Activated CD8-positive, alpha-beta memory T cell treated with anti-CD3 and anti-CD28 coated beads, Interleukin-2, amount 50 U/mL, for 48 hours (primary cell): Measurements from ENCODE around the gene DIS3L.
"Not testable (repeated sequence)": the region's sequence is repeated elsewhere in the genome, so short reads cannot be mapped to it uniquely, and the experiment has no call there.

ENCODE experiments used
- DNase-seq: peaks from one replicate; pipeline ENCODE4 v3.0.0-alpha.2; 2020

Gene DIS3L

GRCh38 chr15:66278056-66278455, 15.3 kb upstream of the DIS3L start:
- DNase-seq = no peak

DNA sequence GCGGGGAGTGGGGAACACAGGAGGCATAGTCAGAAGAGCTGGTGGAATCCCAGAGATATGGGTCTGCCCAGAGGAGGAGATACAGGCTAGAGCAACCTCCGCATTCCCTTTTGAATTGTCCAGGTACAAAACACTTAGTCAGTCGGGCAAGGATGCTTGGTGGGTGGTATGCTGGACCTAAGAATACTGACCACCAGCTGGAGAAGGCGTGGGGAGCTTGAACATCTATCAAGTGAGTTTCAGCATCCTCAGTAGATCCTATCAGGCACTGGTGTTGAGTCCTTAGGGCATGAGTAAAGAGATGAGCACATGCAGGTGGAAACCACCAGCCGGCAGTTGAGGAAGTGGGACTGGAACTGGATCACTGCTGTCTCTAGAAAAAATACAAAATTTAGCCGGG, 14.7 kb upstream of the DIS3L start:
- no peak for DNase-seq

DNA sequence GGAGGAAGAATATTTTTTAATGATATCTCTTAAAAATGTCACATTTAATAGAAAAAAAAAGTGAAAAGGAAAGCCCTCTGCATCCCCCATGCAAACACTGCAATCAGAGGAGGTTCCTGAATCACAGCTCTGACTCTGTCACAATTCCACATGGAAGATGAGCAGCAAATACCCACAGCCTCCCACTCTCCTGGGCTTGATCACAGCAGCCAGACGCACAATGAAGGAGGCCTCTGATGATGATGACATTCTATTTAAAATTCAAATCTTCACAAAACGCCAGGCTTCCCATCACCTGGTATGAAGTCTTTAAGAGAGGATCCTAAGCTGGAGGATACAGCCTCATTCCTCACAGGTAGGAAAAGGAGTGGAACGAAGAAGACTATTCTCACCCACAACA, 9.1 kb upstream of the DIS3L start:
- DNase-seq = no peak

GRCh38 chr15:66285533-66286280, 7.7 kb upstream of the DIS3L start:
- no peak for DNase-seq

GRCh38 chr15:66287461-66288057, 5.8 kb upstream of the DIS3L start:
- no peak for DNase-seq

- no peak for DNase-seq
Measured at GRCh38 chr15:66288093-66288492, 5.3 kb upstream of the DIS3L start.

GRCh38 chr15:66288551-66289185, 4.7 kb upstream of the DIS3L start:
- DNase-seq = no peak

DNA sequence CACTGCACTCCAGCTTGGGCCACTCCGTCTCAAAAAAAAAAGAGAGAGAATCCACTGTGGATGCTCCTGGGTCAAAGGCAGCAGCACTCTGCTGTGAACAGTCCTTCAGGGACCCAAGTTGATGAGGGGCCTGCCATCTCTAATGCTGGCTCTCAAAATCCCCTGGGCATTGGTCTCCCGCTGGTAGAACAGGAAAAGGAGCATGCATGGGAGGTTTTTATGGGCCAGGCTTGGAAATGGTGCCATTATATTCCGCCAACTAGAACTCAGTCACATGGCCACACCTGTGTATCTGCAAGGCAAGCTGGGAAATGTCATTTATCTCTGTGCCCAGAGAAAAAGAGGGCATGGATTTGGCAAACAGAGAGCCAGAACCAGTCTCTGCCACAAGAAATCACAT, 3.4 kb upstream of the DIS3L start:
- DNase-seq = no peak

GRCh38 chr15:66290518-66290917, 2.9 kb upstream of the DIS3L start:
- DNase-seq = no peak

- DNase-seq = no peak
Measured at GRCh38 chr15:66291816-66292570, 1.4 kb upstream of the DIS3L start.

- no peak for DNase-seq
Measured at GRCh38 chr15:66292571-66293418, 573 bp upstream of the DIS3L start.

DNA sequence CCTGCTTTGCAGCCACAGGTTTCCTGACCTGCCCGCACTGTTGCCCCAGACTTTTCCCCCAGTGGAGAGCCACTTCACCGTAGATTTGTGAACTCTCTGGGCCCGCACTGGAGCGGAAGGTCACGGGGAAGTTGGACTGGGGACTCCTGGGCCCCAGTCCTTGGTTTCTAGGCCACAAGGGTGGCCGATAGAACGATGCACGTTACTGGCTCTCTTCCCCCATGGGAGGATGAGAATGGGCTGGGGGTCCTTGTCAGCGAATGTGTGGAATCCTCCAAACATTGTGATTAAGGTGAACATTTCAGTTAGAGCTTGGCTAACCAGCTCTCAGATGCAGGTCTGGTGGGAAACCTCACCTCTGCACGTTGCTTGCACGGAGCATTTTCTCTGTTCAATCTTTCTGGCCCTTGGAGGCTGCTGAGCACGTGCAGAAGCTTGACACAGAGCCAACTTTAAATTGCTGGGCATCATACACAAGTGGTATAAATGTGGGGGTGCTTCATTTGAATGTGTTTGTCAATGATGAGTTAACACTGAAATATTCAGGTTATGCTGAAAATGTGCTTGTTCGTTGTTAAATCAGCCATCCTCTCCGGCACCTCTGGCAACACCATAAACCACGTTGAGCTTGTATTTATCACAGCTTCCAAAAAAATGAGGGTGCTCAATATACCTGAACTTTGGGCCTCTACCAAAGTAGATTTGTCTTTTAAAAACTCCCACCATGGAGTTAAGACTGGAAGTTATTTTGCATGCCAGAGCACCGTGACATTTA, 976 bp downstream of the DIS3L start:
- no peak for DNase-seq

DNA sequence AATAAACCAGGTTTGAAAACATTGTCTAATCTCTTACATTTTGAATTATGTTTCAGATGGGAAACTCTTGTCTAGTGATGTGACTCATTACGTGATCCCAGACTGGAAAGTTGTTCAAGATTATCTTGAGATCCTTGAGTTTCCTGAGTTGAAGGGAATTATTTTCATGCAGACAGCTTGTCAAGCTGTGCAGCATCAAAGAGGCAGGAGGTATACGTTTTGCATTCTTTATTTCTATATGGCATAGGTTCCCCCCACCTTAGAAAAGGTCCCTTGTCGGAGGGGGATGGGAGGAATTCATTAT, 1.5 kb downstream of the DIS3L start:
- no peak for DNase-seq

GRCh38 chr15:66296186-66296585, 2.8 kb downstream of the DIS3L start:
- DNase-seq = no peak

DNA sequence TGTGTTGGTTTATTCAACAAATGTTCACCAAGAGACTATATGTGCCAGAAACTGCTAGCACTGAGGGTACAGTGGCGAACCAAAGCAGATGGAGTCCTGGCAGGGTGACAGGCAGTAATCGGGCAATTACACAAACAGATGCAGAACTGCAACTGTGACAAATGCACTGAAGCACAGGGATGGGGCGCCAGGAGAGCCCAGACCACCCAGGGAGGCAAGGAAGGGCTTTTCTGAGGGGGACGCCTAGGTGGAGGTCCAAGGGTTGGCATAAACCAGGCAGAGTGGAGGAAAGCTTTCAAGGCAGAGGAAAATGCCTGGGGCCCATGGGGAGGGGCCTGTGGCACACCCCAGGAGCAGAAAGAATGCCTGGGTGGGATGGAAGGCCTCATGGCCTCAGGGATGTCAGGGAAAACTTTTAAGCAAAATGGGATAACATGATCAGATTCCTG, 5.5 kb downstream of the DIS3L start:
- no peak for DNase-seq

DNA sequence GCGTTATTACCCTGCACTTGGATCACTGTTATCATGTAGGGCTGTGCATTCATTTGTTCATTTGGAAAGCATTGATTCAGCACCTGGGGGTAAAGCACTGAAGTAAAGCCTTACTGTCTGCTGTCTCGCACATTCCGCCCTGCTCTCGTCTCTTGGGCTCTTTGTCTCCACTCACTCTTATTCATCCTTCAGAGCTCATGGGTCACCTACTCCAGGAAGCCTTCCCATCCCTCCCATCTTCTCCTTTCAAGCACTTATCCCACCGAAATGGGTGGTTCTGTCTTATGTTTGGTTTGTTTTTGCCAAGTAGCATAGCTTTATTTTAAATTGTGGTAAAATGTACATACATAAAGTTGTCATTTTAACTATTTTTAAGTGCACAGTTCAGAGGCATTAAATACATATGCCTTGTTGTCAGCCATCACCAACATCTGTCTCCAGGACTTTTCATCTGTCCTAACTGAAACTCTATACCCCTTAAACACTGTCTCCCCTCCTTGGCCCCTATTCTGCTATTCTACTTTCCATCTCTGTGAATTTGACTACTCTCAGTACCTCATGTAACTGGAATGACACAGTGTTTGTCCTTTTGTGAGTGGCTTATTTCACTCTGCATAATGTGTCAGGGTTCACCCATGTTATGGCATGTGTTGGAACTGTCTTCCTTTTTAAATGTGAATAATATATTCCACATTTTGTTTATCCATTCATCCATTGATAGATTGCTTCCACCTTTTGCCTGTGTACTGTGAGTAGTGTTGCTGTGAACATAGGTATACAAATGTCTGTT, 9.3 kb downstream of the DIS3L start:
- DNase-seq = no peak

- DNase-seq = not testable (repeated sequence)
Measured at GRCh38 chr15:66304425-66304824, 11.1 kb downstream of the DIS3L start.

DNA sequence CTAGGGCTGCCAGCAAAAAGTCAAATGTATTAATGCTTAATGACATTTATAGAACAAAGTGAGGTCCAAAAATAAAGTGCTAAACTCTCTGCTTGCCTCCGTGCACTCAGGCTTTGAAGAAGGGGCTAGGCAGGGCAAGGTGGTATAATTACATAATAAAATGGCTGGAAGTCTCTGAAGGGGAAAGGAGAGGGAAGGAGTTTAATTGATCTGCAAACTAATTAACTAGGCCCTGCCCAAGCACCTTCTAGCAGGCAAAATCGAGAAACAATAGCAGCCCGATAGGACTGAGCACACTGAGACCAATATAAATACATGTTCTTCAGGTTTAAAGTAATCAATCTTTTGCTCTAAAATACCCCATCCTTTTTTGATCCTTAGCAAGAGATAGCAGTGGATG, 13.0 kb downstream of the DIS3L start:
- DNase-seq = no peak

DNA sequence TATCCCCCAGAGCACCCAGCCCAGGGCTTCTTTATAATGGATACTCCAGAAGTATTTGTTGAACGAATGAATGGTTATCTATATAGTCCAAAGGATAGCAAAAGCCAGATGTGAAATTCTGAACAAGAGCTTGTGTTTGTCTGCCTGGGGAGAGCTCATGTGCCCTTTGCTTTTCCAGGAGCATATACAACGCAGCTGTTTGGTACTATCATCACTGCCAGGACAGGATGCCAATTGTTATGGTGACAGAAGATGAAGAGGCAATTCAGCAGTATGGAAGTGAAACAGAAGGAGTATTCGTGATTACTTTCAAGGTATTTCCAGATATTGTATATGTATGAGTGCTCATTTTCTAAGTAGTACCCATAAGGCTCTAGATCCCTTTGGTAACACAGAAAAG, 15.2 kb downstream of the DIS3L start:
- no peak for DNase-seq

- no peak for DNase-seq
Measured at GRCh38 chr15:66309828-66310227, 16.5 kb downstream of the DIS3L start.

GRCh38 chr15:66310786-66311185, 17.4 kb downstream of the DIS3L start:
- no peak for DNase-seq
